AG09309 (cell line): ENCODE results near the gene ORC3.

Experiments used
- DNase-seq: peaks from one replicate; pipeline ENCODE4 v3.0.0-alpha.2; 2010; ENCODE audit warnings: low read depth
- H3K4me3 ChIP-seq: 2 replicates; pipeline ENCODE4 v1.5.1; 2011; ENCODE audit warnings: mild to moderate bottlenecking, low read depth, low read length, moderate library complexity; ENCODE audit not compliant: control insufficient read depth
- CTCF ChIP-seq: IDR thresholded peaks from 2 replicates; pipeline ENCODE4 v1.5.1; 2011; ENCODE audit warnings: mild to moderate bottlenecking, low read depth, low read length, inconsistent platforms; ENCODE audit not compliant: insufficient read depth, control insufficient read depth; ENCODE audit errors: missing control alignments

The ORC3 gene

GRCh38 chr6:87573307-87574024 is 16.5 kb upstream of the ORC3 start:
- TF ChIP-seq CTCF: no peak
- no peak for DNase-seq
- H3K4me3 ChIP-seq: no peak overlapping the region

GRCh38 chr6:87574237-87574804 is 15.6 kb upstream of the ORC3 start:
- no peak for DNase-seq
- TF ChIP-seq CTCF: no peak
- no peak overlapping the region for H3K4me3 ChIP-seq

GRCh38 chr6:87575423-87575822 is 14.5 kb upstream of the ORC3 start:
- DNase-seq: no peak

GRCh38 chr6:87583822-87584221 is 6.1 kb upstream of the ORC3 start:
- H3K4me3 ChIP-seq: no peak overlapping the region
- no peak for DNase-seq

More at GRCh38 chr6:87575423-87575822, 14.5 kb upstream of the ORC3 start:
- no peak overlapping the region for H3K4me3 ChIP-seq
- no peak for TF ChIP-seq CTCF

GRCh38 chr6:87586371-87587077 is 3.4 kb upstream of the ORC3 start:
- no peak overlapping the region for H3K4me3 ChIP-seq
- no peak for TF ChIP-seq CTCF
- no peak for DNase-seq

More at GRCh38 chr6:87583822-87584221, 6.1 kb upstream of the ORC3 start:
- TF ChIP-seq CTCF: no peak

- peak overlapping the region; percentile 99 for H3K4me3 ChIP-seq
- DNase-seq: no peak
- no peak for TF ChIP-seq CTCF
Measured at GRCh38 chr6:87588756-87589407, 1.1 kb upstream of the ORC3 start.
